Panc1 (cell line): ENCODE data around the gene ATRAID. TPM values are rescaled to one million over a fixed set of nuclear protein-coding genes. Genes with fewer than 3 reads are reported as not detected.

Source experiments
- ATAC-seq: fragments of 200-7000 bp; cut with Tn5 transposase; 2 replicates; pipeline ENCODE4 v1.9.1; 2020; ENCODE audit warnings: mild to moderate bottlenecking, moderate library complexity
- BruUV-seq: library from RNA; stranded (reverse); fragments of 400-500 nt; replicated peaks from 2 replicates; lab custom pipeline; 2021; lab: Mats Ljungman, UMichigan
- CTCF ChIA-PET: fragments of 300-600 bp; sonication (Branson Sonifier 250); formaldehyde crosslinking; loops from one replicate; lab custom pipeline; 2022; ENCODE audit warnings: antibody characterized with exemption; lab: Charles Lee
- POLR2A ChIA-PET: fragments of 300-600 bp; sonication (Branson Sonifier 250); formaldehyde crosslinking; loops from one replicate; lab custom pipeline; 2022; ENCODE audit warnings: antibody characterized with exemption; lab: Charles Lee
- DNase-seq: peaks from one replicate; pipeline ENCODE4 v3.0.0-alpha.2; 2010; ENCODE audit warnings: low read depth, low spot score
- H3K27ac ChIP-seq: 2 replicates; pipeline ENCODE4 v1.5.1; 2011; ENCODE audit warnings: mild to moderate bottlenecking, low read length, inconsistent platforms
- H3K27me3 ChIP-seq: fragments of 200-500 bp; sonication (Bioruptor generic); 2 replicates; pipeline ENCODE4 v1.6.0; 2014; ENCODE audit warnings: low read length, inconsistent platforms; ENCODE audit not compliant: control insufficient read depth, insufficient read depth
- H3K36me3 ChIP-seq: fragments of 200-500 bp; sonication (Bioruptor generic); 2 replicates; pipeline ENCODE4 v1.5.1; 2014; ENCODE audit warnings: inconsistent platforms, mild to moderate bottlenecking, low read length, moderate library complexity; ENCODE audit not compliant: control insufficient read depth, insufficient read depth
- H3K4me1 ChIP-seq: 2 replicates; pipeline ENCODE4 v1.5.1; 2011; ENCODE audit warnings: inconsistent platforms, mild to moderate bottlenecking, low read length, moderate library complexity; ENCODE audit not compliant: control insufficient read depth, insufficient read depth
- H3K4me3 ChIP-seq, 2 experiments: 2 replicates each; pipeline ENCODE4 v1.5.1; 2011 to 2012; ENCODE audit warnings: low read depth in 2 of 2, low read length in 2 of 2, mild to moderate bottlenecking in 2 of 2, inconsistent platforms in 1 of 2, moderate library complexity in 1 of 2
- H3K9me3 ChIP-seq: fragments of 200-500 bp; sonication (Bioruptor generic); 2 replicates; pipeline ENCODE4 v1.5.1; 2014; ENCODE audit warnings: low read depth, mild to moderate bottlenecking, inconsistent platforms, low read length, moderate library complexity; ENCODE audit not compliant: control insufficient read depth, insufficient read depth
- POLR2AphosphoS5 ChIP-seq: IDR thresholded peaks from 2 replicates; pipeline ENCODE4 v1.6.1; 2012; ENCODE audit warnings: mild to moderate bottlenecking, low read depth, low read length, moderate library complexity
- REST ChIP-seq, 2 experiments: IDR thresholded peaks; 2 replicates each; pipeline ENCODE4 v1.6.1; 2011 to 2012; ENCODE audit warnings: low read depth in 2 of 2, control low read depth in 1 of 2, low read length in 1 of 2, mild to moderate bottlenecking in 1 of 2, moderate library complexity in 1 of 2; ENCODE audit not compliant: insufficient read depth in 1 of 2
- SIN3A ChIP-seq: IDR thresholded peaks from 2 replicates; pipeline ENCODE4 v1.6.1; 2012; ENCODE audit warnings: low read depth, mild to moderate bottlenecking, low read length, moderate library complexity, borderline replicate concordance; ENCODE audit not compliant: insufficient read depth
- TCF7L2 ChIP-seq: IDR thresholded peaks from 2 replicates; pipeline ENCODE4 v1.6.1; 2011; ENCODE audit warnings: mild to moderate bottlenecking, low read depth, low read length, inconsistent platforms
- in situ Hi-C: cut with HindIII; loops from 2 replicates; pipeline ENCODE4 v1.10.0; 2016; ENCODE audit warnings: low sequenced_read_pairs, low pct_unique_long_range_greater_than_20kb
- intact Hi-C: fragments of 100-400 bp; cut with micrococcal nuclease; formaldehyde crosslinking; loops from one replicate; pipeline ENCODE4 v1.10.0; 2022; ENCODE audit not compliant: unreplicated experiment
- total RNA-seq: library from RNA; stranded (reverse); gene quantifications from one replicate; pipeline ENCODE4 v1.2.1, GENCODE V29; 2021; ENCODE audit not compliant: unreplicated experiment
- TF ChIP-seq, protein P1 (sequence below): fragments of 450-650 bp; IDR thresholded peaks from 2 replicates; pipeline ENCODE4 v1.5.1; 2017; ENCODE audit warnings: mild to moderate bottlenecking

Gene ATRAID
- total RNA-seq, 1 experiment from 2014 or later = 111 TPM

GRCh38 chr2:27211241-27211942, 449 bp upstream of the ATRAID start:
- BruUV-seq = TSS peak; percentile 92
- CTCF ChIA-PET = no interaction called here
- TF ChIP-seq TCF7L2 = no peak
- TF ChIP-seq, protein P1, sequence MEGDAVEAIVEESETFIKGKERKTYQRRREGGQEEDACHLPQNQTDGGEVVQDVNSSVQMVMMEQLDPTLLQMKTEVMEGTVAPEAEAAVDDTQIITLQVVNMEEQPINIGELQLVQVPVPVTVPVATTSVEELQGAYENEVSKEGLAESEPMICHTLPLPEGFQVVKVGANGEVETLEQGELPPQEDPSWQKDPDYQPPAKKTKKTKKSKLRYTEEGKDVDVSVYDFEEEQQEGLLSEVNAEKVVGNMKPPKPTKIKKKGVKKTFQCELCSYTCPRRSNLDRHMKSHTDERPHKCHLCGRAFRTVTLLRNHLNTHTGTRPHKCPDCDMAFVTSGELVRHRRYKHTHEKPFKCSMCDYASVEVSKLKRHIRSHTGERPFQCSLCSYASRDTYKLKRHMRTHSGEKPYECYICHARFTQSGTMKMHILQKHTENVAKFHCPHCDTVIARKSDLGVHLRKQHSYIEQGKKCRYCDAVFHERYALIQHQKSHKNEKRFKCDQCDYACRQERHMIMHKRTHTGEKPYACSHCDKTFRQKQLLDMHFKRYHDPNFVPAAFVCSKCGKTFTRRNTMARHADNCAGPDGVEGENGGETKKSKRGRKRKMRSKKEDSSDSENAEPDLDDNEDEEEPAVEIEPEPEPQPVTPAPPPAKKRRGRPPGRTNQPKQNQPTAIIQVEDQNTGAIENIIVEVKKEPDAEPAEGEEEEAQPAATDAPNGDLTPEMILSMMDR = no peak
- TF ChIP-seq REST (IDR thresholded peaks at IDR 0.05; ENCODE audit: insufficient read depth in 1 of 2, low read depth in 2 of 2, low read length in 1 of 2) = no peak
- TF ChIP-seq POLR2AphosphoS5 = no peak
- TF ChIP-seq SIN3A = no peak
- H3K36me3 ChIP-seq = peaks cover 11% of the 10 kb centered on the region
- H3K4me3 ChIP-seq = peak overlapping the region; percentile 69 to 98
- intact Hi-C loops (no loop called here), in situ Hi-C loops (no loop called here)
- peak overlapping the region; percentile 90 for H3K27ac ChIP-seq
- ATAC-seq (peak; percentile 51), DNase-seq (no peak)
- POLR2A ChIA-PET = interaction anchor here (0.6 to 0.9 kb wide), 3 partner anchors 22 to 1294 kb away, joined by 3 to 4 read pairs (median 3); no protein-coding TSS in a partner anchor
- H3K9me3 ChIP-seq = no peaks in the 10 kb centered on the region
- H3K4me1 ChIP-seq = peaks cover 8% of the 10 kb centered on the region; the same call in 1 of the 2 replicates
- no peaks in the 10 kb centered on the region for H3K27me3 ChIP-seq

DNA sequence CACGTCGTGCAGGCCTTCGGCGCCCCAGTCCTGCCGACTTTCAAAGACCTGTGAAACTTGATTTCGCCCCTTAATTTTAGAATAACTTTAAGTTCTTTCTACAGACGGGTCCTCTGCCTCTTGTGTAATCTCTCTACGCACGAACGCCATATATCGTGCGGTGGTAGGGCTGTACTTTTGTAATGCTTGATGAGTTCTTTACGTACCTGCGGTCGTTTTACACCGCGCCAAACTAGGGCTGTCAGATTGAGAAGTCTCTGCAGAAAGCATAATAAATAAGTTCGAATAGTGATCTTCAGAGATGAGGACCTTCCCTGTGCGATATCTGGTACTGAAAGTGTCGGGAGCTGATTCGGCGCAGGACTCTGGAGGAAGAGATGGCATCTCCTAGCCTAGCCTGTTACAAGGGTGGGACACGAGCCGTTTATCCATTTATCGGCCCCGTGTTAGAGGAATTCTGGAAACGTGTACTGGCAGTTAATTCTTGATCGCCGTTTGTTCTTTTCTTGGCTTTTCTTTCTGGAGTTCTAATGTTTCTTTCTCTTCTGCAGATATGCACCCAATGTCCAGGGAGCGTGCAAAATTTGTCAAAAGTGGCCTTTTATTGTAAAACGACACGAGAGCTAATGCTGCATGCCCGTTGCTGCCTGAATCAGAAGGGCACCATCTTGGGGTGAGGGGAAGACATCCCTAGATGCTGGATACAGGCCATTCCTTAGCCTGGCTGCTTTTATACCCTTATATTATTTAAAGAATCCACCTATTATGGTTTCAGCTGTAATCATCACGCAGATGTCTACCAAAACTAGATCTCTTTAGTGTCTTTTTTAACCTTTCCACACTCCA, 1.0 kb downstream of the ATRAID start:
- peak overlapping the region; percentile 98 for H3K27ac ChIP-seq
- BruUV-seq = no TSS peak
- in situ Hi-C loops (no loop called here), intact Hi-C loops (no loop called here)
- no peak for TF ChIP-seq TCF7L2
- TF ChIP-seq, protein P1 = no peak
- no peak for TF ChIP-seq POLR2AphosphoS5
- no peak for TF ChIP-seq REST (IDR thresholded peaks at IDR 0.05; ENCODE audit: insufficient read depth in 1 of 2, low read depth in 2 of 2, low read length in 1 of 2)
- TF ChIP-seq SIN3A = no peak; the same call in 1 of the 2 replicates
- ChIA-PET POLR2A (interaction anchor here (0.6 to 0.7 kb wide), 2 partner anchors 34 to 95 kb away, joined by 4 to 9 read pairs; no protein-coding TSS in a partner anchor), CTCF (no interaction called here)
- DNase-seq = no peak
- peaks cover 12% of the 10 kb centered on the region for H3K4me1 ChIP-seq
- H3K36me3 ChIP-seq = peaks cover 11% of the 10 kb centered on the region
- H3K9me3 ChIP-seq = no peaks in the 10 kb centered on the region
- no peaks in the 10 kb centered on the region for H3K27me3 ChIP-seq
- ATAC-seq = peak; percentile 8
- H3K4me3 ChIP-seq = peak overlapping the region; percentile 69 to 98
